CD4-positive, alpha-beta T cell treated with Interleukin-10 for 1 hour (primary cell): ENCODE data around the gene SLC7A7.
"Not testable (repeated sequence)": the region's sequence is repeated elsewhere in the genome, so short reads cannot be mapped to it uniquely, and the experiment has no call there.

Experiments
- DNase-seq: peaks from one replicate; pipeline ENCODE4 v3.0.0-alpha.2; 2020

The SLC7A7 gene

DNA sequence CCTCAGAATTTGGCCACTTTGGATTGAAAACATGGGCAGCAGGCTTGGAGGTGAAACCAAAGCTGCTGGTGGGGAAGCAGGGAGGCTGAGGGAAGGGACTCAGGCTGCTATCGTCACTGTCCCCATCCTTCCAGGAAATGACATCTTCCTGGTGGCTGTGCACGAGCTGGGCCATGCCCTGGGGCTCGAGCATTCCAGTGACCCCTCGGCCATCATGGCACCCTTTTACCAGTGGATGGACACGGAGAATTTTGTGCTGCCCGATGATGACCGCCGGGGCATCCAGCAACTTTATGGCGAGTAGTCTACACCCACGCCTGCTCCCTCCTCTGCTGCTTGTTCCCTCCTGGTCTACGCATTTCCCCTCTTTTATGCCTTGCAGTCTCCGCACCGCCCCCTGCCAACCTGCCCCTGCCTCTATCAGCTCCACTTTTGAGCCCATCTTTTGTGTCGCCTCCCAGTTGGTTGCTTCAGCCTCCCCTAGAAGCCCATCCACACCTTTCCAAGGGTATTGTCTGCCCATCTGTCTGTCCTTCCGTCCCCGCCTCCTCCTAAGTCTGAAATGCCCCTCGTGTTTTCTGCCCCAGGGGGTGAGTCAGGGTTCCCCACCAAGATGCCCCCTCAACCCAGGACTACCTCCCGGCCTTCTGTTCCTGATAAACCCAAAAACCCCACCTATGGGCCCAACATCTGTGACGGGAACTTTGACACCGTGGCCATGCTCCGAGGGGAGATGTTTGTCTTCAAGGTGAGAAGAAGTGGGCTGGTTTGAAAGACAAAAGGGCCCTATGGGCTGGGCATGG is 28.1 kb upstream of the SLC7A7 start:
- no peak for DNase-seq

DNA sequence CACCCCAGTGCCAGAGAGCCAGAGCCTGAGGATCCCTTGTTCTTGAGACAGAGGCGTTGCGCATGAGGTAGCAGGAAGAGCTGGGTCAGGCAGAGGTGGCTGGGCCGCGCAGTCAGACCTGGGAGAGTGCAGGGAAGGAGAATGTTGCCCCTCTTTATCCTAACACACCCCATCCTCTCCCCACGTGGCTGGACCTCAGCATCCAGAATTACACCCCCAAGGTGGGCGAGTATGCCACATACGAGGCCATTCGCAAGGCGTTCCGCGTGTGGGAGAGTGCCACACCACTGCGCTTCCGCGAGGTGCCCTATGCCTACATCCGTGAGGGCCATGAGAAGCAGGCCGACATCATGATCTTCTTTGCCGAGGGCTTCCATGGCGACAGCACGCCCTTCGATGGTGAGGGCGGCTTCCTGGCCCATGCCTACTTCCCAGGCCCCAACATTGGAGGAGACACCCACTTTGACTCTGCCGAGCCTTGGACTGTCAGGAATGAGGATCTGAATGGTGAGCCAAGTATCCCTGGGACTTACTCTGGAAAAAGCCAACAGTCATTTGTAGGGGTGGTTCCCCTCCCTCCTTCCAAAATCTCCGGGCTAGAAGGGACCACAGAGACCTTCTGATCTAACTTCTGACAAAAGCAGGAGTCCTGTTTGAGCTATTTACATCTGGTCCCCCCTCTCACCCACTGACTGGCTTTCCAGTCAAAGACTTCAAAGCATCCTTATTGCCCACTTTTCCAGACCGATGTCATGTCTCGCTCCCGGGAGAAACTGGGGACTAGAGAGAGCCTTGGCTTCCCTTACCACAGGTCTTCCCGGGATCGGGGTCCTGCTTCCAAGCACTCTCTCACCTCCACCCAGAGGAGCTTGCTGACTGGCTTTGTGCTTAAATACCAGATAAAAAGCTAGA is 27.2 kb upstream of the SLC7A7 start:
- DNase-seq: no peak

DNA sequence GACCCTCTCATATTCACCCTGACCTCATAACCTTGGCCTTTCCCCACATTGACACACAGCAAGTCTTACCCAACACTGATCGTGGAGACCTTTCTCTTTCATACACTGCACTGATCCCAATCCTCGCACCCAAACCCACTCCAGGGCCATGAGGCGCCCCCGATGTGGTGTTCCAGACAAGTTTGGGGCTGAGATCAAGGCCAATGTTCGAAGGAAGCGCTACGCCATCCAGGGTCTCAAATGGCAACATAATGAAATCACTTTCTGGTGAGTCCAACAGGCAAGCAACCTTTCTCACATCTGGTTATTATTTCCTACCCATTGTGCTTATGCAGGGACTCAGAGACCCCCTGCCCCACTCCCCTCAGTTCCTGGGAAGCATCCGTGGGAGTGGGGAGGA is 26.5 kb upstream of the SLC7A7 start:
- no peak for DNase-seq

DNA sequence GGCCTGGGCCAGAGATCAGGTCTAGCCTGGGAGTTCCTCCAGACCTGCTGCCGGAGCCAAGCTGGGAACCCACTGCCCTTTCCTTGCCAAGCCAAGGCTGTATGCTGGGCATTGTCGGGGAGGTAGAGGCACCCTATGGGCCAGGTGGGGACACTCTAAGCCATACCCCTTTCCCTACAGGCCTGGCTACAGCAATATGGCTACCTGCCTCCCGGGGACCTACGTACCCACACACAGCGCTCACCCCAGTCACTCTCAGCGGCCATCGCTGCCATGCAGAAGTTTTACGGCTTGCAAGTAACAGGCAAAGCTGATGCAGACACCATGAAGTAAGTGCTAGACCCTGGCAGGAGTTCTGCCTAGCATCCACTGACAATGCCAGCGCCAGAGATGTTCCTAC is 26.1 kb upstream of the SLC7A7 start:
- no peak for DNase-seq

DNA sequence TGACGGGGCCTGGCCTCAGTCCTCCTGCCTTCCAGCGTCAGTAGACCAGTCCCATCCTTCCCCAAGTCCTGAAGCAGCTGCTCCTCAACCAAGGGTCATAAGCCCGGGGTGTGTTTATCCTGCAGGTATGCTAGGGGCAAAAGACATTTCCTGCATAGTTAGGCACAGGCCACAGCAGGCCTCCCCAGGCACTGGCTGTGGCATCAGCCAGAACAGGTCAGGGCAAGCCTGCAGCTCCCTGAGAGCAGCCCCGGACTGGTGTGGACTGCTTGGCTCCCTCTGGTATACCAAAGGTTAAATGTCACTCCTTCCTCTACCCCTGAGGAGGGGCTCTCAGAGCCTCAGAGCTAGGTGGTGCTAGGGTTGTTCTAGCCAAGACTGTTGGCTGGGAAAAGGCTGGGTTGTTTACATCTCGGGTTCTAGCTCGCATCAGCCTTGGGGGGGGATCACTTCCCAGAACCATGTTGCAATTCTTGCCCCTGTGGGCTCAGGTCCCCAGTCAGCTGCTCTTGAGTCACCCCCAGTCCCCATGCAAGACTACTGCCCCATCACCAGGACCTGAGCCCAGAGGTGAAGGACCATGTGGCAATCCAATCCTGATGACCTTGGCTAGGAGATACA is 24.0 kb upstream of the SLC7A7 start:
- no peak for DNase-seq

DNA sequence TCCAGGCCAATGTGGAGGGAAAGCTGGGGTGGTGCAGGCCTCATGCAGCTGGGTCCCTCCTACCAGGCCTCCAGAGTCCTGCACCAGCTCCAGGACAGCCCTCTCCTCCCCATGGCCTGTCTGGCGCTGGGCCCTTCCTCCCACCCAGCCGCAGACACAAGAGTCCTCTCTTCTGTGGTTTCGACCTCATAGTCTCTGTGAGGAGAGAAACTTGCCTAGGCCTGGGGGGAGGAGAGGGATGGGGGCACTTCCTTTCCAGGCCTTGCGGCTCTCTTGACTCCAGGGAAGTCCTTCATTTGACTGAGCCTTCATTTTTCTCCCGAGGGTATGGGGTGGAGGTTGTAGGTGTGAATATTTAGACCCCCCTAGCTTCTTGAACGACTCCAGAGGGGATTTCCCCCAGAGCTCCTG is 23.4 kb upstream of the SLC7A7 start:
- DNase-seq: no peak

DNA sequence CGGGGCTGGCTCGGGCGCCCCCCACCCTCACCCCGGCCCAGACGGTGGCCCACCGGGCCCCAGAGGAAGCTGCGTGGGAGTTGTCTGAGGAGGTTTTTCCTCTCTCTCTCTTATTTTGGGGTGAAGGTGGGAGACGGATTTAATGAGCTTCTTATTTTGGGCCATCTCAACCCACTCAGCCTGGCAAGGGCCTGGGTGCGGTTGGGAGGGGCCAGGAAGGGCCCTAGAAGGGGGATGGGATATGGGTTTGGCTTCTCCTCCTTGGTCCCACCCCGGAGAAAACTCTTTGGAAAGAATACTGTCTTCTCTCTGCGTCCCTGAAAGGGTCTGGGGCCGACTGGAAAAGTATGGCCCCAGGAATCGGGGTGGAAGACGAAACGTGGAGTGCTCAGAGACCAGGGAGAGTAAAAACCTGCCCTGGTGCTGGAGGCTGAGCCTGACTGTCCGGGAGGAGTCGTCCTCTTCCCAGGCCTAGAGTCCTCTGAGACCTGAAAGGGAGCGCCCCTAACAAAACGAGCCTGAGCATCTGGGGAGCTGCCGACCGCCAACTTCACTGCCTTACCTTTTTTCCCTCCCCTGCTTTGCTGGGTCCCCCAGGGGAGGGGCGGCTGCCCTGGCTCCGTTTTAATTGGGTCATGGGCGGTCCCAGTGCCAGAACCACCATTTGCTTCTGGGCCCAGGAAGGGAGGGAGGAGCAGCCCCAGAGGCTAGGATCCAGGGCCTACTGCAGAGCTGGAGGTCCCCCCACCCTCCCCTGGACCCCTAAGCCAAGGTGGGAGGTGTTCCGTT is 22.7 kb upstream of the SLC7A7 start:
- no peak for DNase-seq

DNA sequence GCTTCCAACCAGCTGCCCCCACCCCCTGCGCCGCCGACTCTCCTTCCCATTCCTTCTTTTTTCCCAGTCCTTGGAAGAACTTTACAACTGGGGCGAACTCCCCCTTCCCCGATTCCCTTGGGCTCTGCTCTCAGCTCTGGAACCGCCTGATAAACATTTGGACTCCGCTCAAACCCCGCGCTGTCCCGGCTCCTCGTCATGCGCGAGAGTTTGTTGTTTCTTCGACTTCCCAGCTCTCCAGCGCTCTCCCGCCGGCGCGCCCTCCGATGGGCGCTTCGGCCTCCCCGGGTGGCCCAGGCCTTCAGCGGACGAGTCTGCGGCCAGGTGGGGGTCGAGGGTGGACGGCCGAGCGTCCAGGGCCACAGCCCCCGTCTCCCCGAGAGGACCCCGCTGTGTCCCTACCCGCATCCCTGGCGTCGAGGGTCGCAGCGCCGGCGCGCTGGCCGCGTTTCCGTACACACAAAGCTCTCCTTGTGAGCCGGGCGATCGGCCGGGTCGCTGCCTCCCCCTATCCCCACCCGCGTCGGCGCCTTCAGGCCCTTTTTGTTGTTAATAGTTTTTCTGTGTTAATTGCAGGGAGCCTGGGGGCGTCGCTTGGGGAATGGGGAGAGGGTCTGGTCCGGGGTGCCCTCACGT is 22.0 kb upstream of the SLC7A7 start:
- no peak for DNase-seq

DNA sequence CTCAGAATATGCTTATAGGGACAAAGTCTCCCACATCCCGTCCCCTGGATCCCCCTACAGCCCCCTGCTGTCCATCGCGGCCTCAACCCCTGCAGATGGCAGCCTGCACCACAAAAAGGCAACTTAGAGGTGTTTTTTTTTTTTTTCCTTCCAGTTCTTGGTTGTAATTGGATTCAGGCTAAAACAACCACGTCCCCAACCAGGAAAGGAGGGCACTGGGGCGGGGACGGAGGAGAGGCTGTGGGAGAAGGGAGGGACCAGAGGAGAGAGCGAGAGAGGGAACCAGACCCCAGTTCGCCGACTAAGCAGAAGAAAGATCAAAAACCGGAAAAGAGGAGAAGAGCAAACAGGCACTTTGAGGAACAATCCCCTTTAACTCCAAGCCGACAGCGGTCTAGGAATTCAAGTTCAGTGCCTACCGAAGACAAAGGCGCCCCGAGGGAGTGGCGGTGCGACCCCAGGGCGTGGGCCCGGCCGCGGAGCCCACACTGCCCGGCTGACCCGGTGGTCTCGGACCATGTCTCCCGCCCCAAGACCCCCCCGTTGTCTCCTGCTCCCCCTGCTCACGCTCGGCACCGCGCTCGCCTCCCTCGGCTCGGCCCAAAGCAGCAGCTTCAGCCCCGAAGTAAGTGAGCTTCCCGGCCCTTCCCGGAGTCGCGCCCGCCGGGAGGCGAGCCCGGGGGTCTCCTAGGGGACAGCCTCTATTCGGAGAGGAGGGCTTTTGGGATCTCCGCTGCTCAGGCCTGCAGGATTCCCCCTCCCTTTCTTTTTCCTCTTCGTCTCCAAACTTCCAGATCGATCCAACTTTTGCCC is 21.3 kb upstream of the SLC7A7 start, which contains the start of gene MMP14:
TSS of gene MMP14 (plus strand) at position 285 of the 813 bp plus-strand sequence. CDS start at position 518, 233 bp downstream.
- no peak for DNase-seq

DNA sequence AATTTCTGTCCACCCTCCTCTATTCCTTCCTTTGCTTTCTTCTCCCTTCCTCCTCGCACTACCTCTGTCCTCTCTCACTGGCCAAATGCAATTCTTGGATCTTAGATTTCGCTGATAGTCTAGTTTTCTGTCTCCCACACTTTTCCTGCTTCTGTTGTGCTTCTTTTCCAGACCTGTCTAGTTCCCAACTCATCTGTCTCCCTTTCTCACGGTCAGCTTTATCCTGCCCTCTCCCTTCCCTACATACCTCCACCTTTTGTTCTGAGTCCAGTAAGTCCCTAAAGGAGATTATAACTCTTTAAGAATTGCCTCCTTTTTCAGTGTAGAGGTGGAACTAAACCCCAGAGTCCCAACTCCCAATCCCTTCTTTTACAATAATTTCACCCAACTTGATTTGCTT is 20.3 kb upstream of the SLC7A7 start:
- no peak for DNase-seq

DNA sequence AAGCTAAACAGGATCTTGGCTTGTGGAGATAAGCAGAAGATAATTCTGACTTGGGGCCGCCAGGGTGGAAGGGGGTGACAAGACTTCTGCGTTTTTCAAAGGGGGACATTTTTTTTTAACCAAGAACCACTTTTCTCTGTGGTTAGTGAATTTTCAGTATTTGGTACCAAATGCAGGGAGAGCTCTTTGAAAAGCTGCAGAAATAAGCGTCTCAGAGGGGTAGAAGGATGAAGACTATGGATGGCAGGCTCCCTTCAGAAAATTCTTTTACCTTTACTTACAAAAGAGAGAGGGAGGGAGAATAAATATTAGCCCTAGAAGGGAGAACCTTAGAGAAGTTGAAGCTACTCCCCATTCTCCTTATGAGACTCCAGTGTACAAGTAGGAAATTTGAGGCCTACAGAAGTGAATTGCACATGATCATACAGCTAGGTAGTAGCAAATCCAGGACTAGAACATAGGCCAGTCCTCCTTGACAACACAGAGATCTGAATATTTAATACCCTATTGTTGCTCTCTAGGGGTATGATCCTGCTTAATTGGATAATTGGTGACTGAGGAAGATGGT is 15.3 kb upstream of the SLC7A7 start:
- DNase-seq: no peak

DNA sequence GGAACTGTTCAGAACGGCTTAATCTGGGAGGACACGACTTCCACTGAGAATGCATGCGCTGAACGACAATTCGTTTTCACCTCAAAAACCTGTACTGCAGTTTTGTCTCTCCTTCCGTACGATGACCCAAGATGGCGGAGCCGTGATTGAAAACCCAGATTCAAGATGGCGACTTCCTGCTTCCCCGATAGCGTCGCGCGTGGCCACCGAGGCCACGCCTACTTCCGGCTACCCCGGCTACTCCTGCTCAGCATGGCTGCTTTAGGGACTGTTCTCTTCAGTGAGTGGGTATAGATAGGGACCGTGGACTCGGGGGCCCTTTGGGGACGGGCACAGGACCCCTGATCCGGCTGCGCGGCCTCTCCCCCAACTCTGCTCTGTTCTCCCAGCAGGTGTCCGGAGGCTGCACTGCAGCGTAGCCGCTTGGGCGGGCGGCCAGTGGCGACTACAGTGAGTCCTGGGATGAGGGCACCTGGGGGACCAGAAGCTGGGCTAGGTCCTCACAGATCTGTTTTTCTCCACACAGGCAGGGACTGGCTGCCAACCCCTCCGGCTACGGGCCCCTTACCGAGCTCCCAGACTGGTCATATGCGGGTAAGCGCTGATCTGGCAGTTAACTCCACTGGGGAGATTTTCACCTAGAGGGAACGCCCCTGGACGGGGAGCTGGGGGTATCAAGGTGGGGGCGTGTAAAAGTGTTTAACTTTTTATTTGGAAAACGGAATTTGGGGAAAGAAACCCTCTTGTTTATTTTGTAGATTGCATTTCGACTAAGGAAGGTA is 14.6 kb upstream of the SLC7A7 start, which contains the start of gene MRPL52:
TSS of gene MRPL52 (plus strand) at position 227 of the 782 bp plus-strand sequence. CDS start at position 253, 26 bp downstream.
- peak; percentile 93 for DNase-seq

DNA sequence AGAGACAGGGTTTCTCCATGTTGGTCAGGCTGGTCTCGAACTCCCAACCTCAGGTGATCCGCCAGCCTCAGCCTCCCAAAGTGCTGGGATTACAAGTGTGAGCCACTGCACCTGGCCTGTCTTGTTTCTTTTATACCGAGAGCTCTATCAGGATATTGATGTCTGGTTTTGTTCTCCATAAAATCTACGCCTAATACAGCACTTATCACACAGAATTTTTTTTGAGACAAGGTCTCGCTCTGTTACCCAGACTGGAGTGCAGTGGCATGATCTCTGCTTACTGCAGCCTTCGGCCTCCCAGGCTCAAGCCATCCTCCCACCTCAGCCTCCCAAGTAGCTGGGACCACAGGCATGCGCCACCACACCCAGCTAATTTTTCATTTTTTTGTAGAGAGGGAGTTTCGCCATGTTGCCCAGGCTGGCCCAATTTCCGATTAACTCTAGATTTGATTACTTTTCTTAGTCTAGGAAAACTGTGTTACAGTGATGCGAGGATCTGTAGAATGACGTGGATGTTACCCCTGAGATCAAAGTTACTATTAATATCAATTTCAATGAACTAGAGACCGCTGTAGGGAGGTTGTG is 13.9 kb upstream of the SLC7A7 start:
- not testable (repeated sequence) for DNase-seq

DNA sequence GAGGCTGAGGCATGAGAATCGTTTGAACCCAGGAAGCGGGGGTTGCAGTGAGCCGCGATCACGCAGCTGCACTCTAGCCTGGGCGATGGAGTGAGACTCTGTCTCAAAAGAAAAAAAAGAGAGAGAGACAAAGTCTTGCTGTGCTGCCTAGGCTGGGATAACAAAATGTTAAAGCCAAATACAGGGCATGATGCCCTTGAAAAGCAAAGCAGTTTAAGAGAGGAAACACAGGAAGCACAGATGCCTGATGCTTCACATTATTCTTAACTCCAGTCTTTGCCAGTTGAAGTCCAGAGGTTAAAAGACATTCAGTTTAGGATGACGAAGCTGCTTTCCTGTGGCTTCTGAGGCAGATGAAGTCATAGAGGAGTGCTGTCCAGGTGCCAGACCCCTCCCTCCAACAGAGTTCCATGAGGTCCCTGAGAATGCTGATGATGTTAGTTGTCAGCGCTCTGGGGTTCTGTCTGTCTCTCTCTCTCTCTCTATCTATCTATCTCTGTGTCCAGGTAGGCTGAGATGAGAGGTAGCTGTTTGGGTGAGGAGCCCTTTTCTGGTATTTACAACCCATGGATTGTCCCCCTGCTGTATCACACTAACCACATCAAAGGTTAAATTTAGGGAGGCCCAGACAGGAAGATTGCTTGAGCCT is 9.6 kb upstream of the SLC7A7 start:
- no peak for DNase-seq

DNA sequence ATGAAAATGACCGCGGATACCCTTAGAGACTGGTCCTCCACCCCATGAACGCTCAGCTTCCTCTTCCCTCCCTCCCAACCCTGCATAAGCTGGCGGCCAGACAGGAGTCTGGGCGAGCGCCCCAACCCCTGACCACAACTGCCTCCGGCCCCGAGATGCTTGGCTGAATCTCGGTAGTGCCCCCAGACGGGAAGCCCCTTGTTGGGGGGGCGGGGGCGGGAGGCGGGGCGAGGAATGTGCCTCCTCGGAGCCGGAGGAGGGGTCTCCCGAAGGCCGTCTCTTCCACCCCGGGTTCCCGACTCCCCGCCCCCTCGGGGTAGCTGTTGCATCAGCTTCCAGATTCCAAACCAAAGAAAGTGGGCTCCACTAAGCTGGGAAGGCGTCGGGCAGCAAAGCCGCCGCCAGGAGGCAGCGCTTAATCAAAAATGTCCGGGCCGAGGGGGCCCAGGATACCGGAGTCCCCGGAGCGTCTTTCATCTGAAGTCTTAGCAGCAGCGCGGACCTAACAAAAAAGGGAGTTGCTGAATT is 7.4 kb upstream of the SLC7A7 start:
- DNase-seq: peak; percentile 75

DNA sequence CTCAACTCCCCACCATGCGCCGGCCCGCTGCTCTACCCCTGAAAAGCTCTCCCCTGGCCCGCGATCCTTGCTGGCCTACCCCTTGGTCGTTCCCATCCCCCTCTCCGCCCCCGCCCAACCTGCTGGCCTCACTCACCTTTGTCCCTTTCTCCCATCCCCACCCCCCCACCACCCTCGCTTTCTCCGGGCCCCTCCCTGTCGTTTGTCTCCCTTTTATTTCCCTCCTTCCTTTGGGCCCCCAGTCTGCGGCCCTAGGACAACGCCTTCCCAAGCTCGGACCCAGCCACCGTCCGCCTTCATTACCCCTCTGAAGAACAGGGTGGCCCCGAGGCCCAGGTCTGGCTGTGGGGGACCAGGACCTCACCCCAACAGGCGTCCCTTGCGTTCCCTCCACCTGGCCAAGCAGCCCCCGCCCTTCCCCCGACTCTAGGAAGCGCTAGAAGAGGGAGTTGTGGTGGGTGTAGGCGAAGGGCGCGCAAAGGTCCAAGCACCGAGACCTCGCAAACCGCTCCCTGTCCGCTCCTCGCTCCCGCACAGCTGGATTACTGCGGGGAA is 6.9 kb upstream of the SLC7A7 start:
- DNase-seq: no peak

DNA sequence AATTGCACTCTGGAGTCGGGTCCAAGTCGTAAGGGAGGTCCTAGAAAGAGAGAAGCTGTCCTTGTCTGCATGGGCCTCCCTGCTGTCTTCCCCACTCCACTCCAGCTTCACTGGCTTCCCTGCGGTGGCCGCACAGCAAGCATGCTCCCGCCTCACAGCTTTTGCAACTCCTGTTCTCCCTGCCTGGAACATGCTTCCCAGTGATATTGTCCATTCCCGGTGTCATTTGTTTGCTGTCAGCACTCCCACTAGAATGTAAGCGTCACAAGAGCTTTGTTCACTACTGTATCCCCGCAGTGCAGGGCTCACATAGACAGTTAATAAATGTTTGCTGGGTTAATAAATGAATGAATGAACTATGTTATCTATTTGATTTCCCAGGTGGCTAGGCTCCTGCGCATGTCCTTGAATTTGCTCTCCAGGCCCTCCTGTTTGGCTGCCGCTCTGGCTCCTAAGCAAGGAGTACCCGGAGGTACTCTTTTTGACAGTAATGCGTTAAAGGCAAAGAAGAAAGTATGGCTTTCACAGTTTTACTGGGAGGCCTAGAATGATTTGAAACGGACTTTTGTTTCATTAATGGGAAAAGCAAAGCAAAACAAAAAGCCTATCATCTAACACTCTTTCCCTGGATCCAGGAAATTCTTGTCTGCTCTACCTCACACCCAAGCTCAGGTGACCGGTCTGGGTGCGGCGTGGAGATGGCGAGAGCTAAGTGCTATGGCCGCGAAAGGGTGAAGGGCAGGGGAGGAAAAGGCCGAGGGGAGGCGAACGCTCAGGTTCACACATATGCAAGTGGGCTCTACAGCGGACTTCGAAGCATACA is 6.2 kb upstream of the SLC7A7 start:
- DNase-seq: no peak
